HepG2 (cell line): Measurements from ENCODE around the gene LDLRAD4. TPM values are rescaled to one million over a fixed set of nuclear protein-coding genes. Genes with fewer than 3 reads are reported as not detected.

Source experiments
- ATAC-seq: fragments of 200-7000 bp; cut with Tn5 transposase; 3 replicates; pipeline ENCODE4 v1.9.1; 2020; ENCODE audit warnings: mild to moderate bottlenecking, moderate library complexity
- BruUV-seq: library from RNA; stranded (reverse); fragments of 400-500 nt; replicated peaks from 2 replicates; lab custom pipeline; 2021; lab: Mats Ljungman, UMichigan
- CTCF ChIA-PET: fragments of 300-600 bp; formaldehyde crosslinking; extraction: SDS; loops from one replicate; lab custom pipeline; 2021; ENCODE audit warnings: low total read pairs, inconsistent platforms, low intra/inter-chr PET ratio; lab: Yijun Ruan, JAX
- POLR2A ChIA-PET: fragments of 350-600 bp; sonication (Branson Sonifier 250); formaldehyde crosslinking; loops from one replicate; lab custom pipeline; 2020; ENCODE audit warnings: antibody characterized with exemption, inconsistent platforms; lab: Yijun Ruan, JAX
- DNase-seq: peaks from one replicate; pipeline ENCODE4 v3.0.0-alpha.2; 2015; ENCODE audit warnings: low spot score
- FAIRE-seq: peaks from 3 replicates; lab custom pipeline; 2011; peaks lifted over from hg19 to GRCh38; lab: Jason Lieb, UNC
- H2AFZ ChIP-seq: one replicate; pipeline ENCODE4 v1.6.1; 2011; ENCODE audit warnings: low read length, inconsistent platforms
- H3K27ac ChIP-seq: fragments of 300-600 bp; 3 replicates; pipeline ENCODE4 v1.8.0; 2011; ENCODE audit warnings: mixed run types, mild to moderate bottlenecking, mixed read lengths, low read length, inconsistent platforms; ENCODE audit not compliant: insufficient read depth; ENCODE audit errors: extremely low read length
- H3K27me3 ChIP-seq, 2 experiments: fragments of 200-600 bp in 1 of 2; 2 replicates in 1 of 2; 3 replicates in 1 of 2; pipeline versions ENCODE4 v1.6.0 to v1.8.0; 2011; ENCODE audit warnings: low read length in 2 of 2, mild to moderate bottlenecking in 2 of 2, moderate library complexity in 2 of 2, inconsistent platforms in 1 of 2; ENCODE audit not compliant: insufficient read depth in 2 of 2, control insufficient read depth in 1 of 2
- H3K36me3 ChIP-seq, 2 experiments: fragments of 200-600 bp in 1 of 2; replicated peaks in 1 of 2; 2 replicates in 1 of 2; 3 replicates in 1 of 2; pipeline versions ENCODE4 v1.5.1 to v1.8.0; 2011; ENCODE audit warnings: low read length in 2 of 2, inconsistent platforms in 1 of 2; ENCODE audit not compliant: insufficient read depth in 2 of 2, control insufficient read depth in 1 of 2
- H3K4me1 ChIP-seq: 2 replicates; pipeline ENCODE4 v1.5.1; 2012; ENCODE audit warnings: low read length, inconsistent platforms; ENCODE audit not compliant: insufficient read depth
- H3K4me2 ChIP-seq: 2 replicates; pipeline ENCODE4 v1.6.0; 2011; ENCODE audit warnings: low read depth, low read length, inconsistent platforms
- H3K4me3 ChIP-seq, 3 experiments: fragments of 200-600 bp in 1 of 3; sonication (generic), shearing (Covaris generic) in 1 of 3; replicated peaks in 1 of 3; 2 replicates each; pipeline ENCODE4 v1.5.1; 2011 to 2016; ENCODE audit warnings: low read length in 3 of 3, inconsistent platforms in 2 of 3, low read depth in 2 of 3, mild to moderate bottlenecking in 2 of 3, control low read depth in 1 of 3, mixed read lengths in 1 of 3; ENCODE audit not compliant: insufficient read depth in 1 of 3
- H3K79me2 ChIP-seq: one replicate; pipeline ENCODE4 v1.6.1; 2011; ENCODE audit warnings: low read length, inconsistent platforms; ENCODE audit not compliant: insufficient read depth
- H3K9ac ChIP-seq: 2 replicates; pipeline ENCODE4 v1.6.0; 2011; ENCODE audit warnings: mild to moderate bottlenecking, low read depth, low read length, inconsistent platforms; ENCODE audit not compliant: insufficient read depth
- H3K9me3 ChIP-seq: 2 replicates; pipeline ENCODE4 v1.5.1; 2012; ENCODE audit warnings: mild to moderate bottlenecking, low read length
- H4K20me1 ChIP-seq: 2 replicates; pipeline ENCODE4 v1.6.0; 2011; ENCODE audit warnings: inconsistent platforms, mild to moderate bottlenecking, low read length, moderate library complexity; ENCODE audit not compliant: insufficient read depth
- AHDC1 ChIP-seq: sonication (generic); formaldehyde crosslinking; IDR thresholded peaks from 2 replicates; pipeline ENCODE4 v1.5.1; 2020; ENCODE audit warnings: mild to moderate bottlenecking, missing genetic modification reagents, borderline replicate concordance
- AKAP8 ChIP-seq: sonication (generic); formaldehyde crosslinking; IDR thresholded peaks from 2 replicates; pipeline ENCODE4 v1.5.1; 2020; ENCODE audit warnings: mild to moderate bottlenecking, missing genetic modification reagents
- CEBPG ChIP-seq: IDR thresholded peaks from 2 replicates; pipeline ENCODE4 v1.6.1; 2016
- ERF ChIP-seq: IDR thresholded peaks from 2 replicates; pipeline ENCODE4 v1.6.1; 2018; ENCODE audit warnings: missing biosample characterization, missing genetic modification reagents
- HMGA1 ChIP-seq: sonication (generic); formaldehyde crosslinking; conservative IDR thresholded peaks from 2 replicates; pipeline ENCODE4 v1.4.0; 2020; ENCODE audit warnings: missing genetic modification reagents
- KDM3A ChIP-seq: IDR thresholded peaks from 2 replicates; pipeline ENCODE4 v1.6.1; 2018; ENCODE audit warnings: low read depth, missing compliant biosample characterization
- RCOR2 ChIP-seq: IDR thresholded peaks from 2 replicates; pipeline ENCODE4 v1.6.1; 2016; ENCODE audit warnings: missing biosample characterization, missing genetic modification reagents
- SETDB1 ChIP-seq: sonication (generic); formaldehyde crosslinking; IDR thresholded peaks from 2 replicates; pipeline ENCODE4 v1.5.1; 2020; ENCODE audit warnings: missing genetic modification reagents, mild to moderate bottlenecking, borderline replicate concordance
- SMYD3 ChIP-seq: sonication (generic); formaldehyde crosslinking; IDR thresholded peaks from 2 replicates; pipeline ENCODE4 v1.8.1; 2023; ENCODE audit warnings: mild to moderate bottlenecking, missing genetic modification reagents
- SOX5 ChIP-seq: IDR thresholded peaks from 2 replicates; pipeline ENCODE4 v1.6.1; 2016; ENCODE audit warnings: borderline replicate concordance
- ZBTB7B ChIP-seq: sonication (generic); formaldehyde crosslinking; IDR thresholded peaks from 2 replicates; pipeline ENCODE4 v1.4.0; 2020; ENCODE audit warnings: missing genetic modification reagents
- ZFP62 ChIP-seq: sonication (generic); formaldehyde crosslinking; IDR thresholded peaks from 2 replicates; pipeline ENCODE4 v1.4.0; 2020; ENCODE audit warnings: missing genetic modification reagents
- ZNF547 ChIP-seq: sonication (generic); formaldehyde crosslinking; IDR thresholded peaks from 2 replicates; pipeline ENCODE4 v1.5.1; 2020; ENCODE audit warnings: mild to moderate bottlenecking, missing genetic modification reagents
- ZNF562 ChIP-seq: sonication (generic); formaldehyde crosslinking; IDR thresholded peaks from 2 replicates; pipeline ENCODE4 v1.8.0; 2022; ENCODE audit warnings: missing genetic modification reagents, borderline replicate concordance
- ZSCAN9 ChIP-seq: IDR thresholded peaks from 2 replicates; pipeline ENCODE4 v1.6.1; 2016; ENCODE audit warnings: borderline replicate concordance
- WGBS: methylation state at CpG from one replicate; pipeline ENCODE4 v1.1.6; 2017; ENCODE audit warnings: low lambda C conversion rate; 5-methylcytosine and 5-hydroxymethylcytosine counted together
- in situ Hi-C: cut with HindIII; loops from 2 replicates; pipeline ENCODE4 v1.10.0; 2017; ENCODE audit warnings: low pct_unique_long_range_greater_than_20kb; ENCODE audit not compliant: extremely low pct_ligation_motif_present
- intact Hi-C: fragments of 100-400 bp; cut with micrococcal nuclease; formaldehyde crosslinking; loops from one replicate; pipeline ENCODE4 v1.10.0; 2022; ENCODE audit not compliant: unreplicated experiment
- polyA plus RNA-seq, 8 experiments: library from polyadenylated mRNA; depleted of rRNA in 3 of 8; stranded (reverse) in 7 of 8; unstranded in 1 of 8; fragments of >200 nt; fragmentation: Illumina TruSeq in 4 of 8; extraction: Trizol in 4 of 8; gene quantifications; 2 replicates each; pipeline versions ENCODE4 v1.2.1 to v1.2.3, GENCODE V29; 2011 to 2016; ENCODE audit warnings: low read depth in 4 of 8, missing spikeins in 1 of 8, mixed read lengths in 1 of 8; ENCODE audit not compliant: insufficient read depth in 1 of 8
- total RNA-seq, 5 experiments: library from RNA; depleted of rRNA; stranded (reverse); fragments of >200 nt; fragmentation: Illumina TruSeq; extraction: Trizol; gene quantifications; 2 replicates each; pipeline ENCODE4 v1.2.3, GENCODE V29; 2016; ENCODE audit warnings: low read depth in 1 of 5
- TF ChIP-seq, protein P1 (sequence below): sonication (generic); formaldehyde crosslinking; IDR thresholded peaks from 2 replicates; pipeline ENCODE4 v1.5.1; 2020; ENCODE audit warnings: mild to moderate bottlenecking, moderate library complexity, missing genetic modification reagents
- TF ChIP-seq, protein P2 (sequence below): sonication (generic); formaldehyde crosslinking; IDR thresholded peaks from 2 replicates; pipeline ENCODE4 v1.5.0; 2020; ENCODE audit warnings: missing genetic modification reagents

Gene LDLRAD4
- total and polyA plus RNA-seq, 2 of the 13 experiments (the other 11 are each of a cell fraction or from before 2014, with no cell fraction given) = 13.6 to 20.9 TPM

DNA sequence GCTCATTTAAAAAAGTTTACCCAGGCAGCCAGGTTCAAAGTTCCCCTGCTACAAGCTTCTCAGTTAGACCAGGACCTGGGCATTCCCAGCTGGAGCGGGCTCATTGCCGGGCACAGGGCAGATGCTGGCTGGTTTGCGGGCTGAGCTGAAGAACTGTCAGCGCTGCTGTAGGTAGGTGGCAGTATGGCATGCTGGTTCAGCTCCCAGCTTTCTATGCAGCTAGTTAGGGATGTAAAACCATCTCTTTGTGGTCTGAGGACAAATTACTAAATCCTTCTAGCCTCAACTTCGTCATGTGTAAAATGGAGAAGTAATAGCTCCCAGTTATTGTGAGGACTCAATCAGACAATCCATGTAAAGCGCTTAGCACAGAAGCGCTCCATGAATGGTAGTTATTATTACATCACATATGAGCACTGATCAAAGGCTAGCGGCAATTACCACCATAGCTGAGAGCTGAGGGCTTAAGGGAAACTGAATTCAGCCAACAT, 2.4 kb upstream of the LDLRAD4 start:
- peak; percentile 93 for FAIRE-seq
- ChIA-PET CTCF (interaction anchor here (1.8 kb wide), 1 partner anchor 315 kb away, joined by 7 read pairs; no protein-coding TSS in a partner anchor), POLR2A (interaction anchor here (0.9 to 2.0 kb wide), 6 partner anchors 36 to 511 kb away, joined by 3 to 9 read pairs (median 6); partner anchors contain the start of genes FAM210A and RNMT)
- Histone ChIP-seq H3K4me2 (peak overlapping the region; percentile 82), H3K4me3 (peak overlapping the region in 2 of 3 experiments; percentile 64 to 83; a peak in 3 of 6 replicates), H3K4me1 (peaks cover 59% of the 10 kb centered on the region), H3K9ac (no peak overlapping the region), H3K36me3 (no peaks in the 10 kb centered on the region), H2AFZ (no peak overlapping the region), H3K27me3 (peaks cover 1 to 9% of the 10 kb centered on the region in 2 experiments; a peak in 3 of 5 replicates), H3K79me2 (peaks cover 6% of the 10 kb centered on the region), H4K20me1 (no peaks in the 10 kb centered on the region; the same call in 1 of the 2 replicates), H3K27ac (no peak overlapping the region), H3K9me3 (no peaks in the 10 kb centered on the region)
- peak; percentile 78 for ATAC-seq
- intact Hi-C loops = loop anchor here (1.0 to 10.0 kb wide), 6 partner anchors 39 to 499 kb away; no protein-coding TSS in a partner anchor
- WGBS = 2% methylated on average over 4 of the region's 8 CpGs
- in situ Hi-C loops = loop anchor here (25.0 kb wide), 1 partner anchor 421 kb away; no protein-coding TSS in a partner anchor
- TSS peak; percentile 63 for BruUV-seq
- peak; percentile 66 for DNase-seq
- TF ChIP-seq, protein P1, sequence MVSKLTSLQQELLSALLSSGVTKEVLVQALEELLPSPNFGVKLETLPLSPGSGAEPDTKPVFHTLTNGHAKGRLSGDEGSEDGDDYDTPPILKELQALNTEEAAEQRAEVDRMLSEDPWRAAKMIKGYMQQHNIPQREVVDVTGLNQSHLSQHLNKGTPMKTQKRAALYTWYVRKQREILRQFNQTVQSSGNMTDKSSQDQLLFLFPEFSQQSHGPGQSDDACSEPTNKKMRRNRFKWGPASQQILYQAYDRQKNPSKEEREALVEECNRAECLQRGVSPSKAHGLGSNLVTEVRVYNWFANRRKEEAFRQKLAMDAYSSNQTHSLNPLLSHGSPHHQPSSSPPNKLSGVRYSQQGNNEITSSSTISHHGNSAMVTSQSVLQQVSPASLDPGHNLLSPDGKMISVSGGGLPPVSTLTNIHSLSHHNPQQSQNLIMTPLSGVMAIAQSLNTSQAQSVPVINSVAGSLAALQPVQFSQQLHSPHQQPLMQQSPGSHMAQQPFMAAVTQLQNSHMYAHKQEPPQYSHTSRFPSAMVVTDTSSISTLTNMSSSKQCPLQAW (CRISPR knock-in tag) = no peak
- TF ChIP-seq SOX5 (CRISPR knock-in tag) = no peak
- TF ChIP-seq SETDB1 (CRISPR knock-in tag) = no peak
- TF ChIP-seq ZFP62 (CRISPR knock-in tag) = no peak
- TF ChIP-seq HMGA1 = no peak
- no peak for TF ChIP-seq AHDC1 (CRISPR knock-in tag)
- peak; percentile 40; the same call in 1 of the 2 replicates for TF ChIP-seq ERF
- no peak for TF ChIP-seq ZSCAN9 (CRISPR knock-in tag)
- TF ChIP-seq ZBTB7B = no peak
- TF ChIP-seq, protein P2, sequence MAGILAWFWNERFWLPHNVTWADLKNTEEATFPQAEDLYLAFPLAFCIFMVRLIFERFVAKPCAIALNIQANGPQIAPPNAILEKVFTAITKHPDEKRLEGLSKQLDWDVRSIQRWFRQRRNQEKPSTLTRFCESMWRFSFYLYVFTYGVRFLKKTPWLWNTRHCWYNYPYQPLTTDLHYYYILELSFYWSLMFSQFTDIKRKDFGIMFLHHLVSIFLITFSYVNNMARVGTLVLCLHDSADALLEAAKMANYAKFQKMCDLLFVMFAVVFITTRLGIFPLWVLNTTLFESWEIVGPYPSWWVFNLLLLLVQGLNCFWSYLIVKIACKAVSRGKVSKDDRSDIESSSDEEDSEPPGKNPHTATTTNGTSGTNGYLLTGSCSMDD (CRISPR knock-in tag) = no peak
- TF ChIP-seq RCOR2 = no peak
- no peak for TF ChIP-seq ZNF547 (CRISPR knock-in tag)
- TF ChIP-seq KDM3A (CRISPR knock-in tag) = no peak
- TF ChIP-seq AKAP8 = no peak
- no peak for TF ChIP-seq ZNF562 (CRISPR knock-in tag)
- TF ChIP-seq SMYD3 (CRISPR knock-in tag) = no peak
- 0 out of 2 replicates have a peak, but pooled peaks have one; percentile 9 for TF ChIP-seq CEBPG
